Activated T-helper 1 cell treated with anti-CD3 and anti-CD28 coated beads, Interleukin-2, amount 50 U/mL, for 16 hours (primary cell): Measurements from ENCODE around the gene PRR16.

ENCODE experiments used
- DNase-seq, 2 donors: peaks; one replicate each; pipeline ENCODE4 v3.0.0-alpha.2; 2020; ENCODE audit warnings: low read depth in 1 of 2, low spot score in 1 of 2

The PRR16 gene

DNA sequence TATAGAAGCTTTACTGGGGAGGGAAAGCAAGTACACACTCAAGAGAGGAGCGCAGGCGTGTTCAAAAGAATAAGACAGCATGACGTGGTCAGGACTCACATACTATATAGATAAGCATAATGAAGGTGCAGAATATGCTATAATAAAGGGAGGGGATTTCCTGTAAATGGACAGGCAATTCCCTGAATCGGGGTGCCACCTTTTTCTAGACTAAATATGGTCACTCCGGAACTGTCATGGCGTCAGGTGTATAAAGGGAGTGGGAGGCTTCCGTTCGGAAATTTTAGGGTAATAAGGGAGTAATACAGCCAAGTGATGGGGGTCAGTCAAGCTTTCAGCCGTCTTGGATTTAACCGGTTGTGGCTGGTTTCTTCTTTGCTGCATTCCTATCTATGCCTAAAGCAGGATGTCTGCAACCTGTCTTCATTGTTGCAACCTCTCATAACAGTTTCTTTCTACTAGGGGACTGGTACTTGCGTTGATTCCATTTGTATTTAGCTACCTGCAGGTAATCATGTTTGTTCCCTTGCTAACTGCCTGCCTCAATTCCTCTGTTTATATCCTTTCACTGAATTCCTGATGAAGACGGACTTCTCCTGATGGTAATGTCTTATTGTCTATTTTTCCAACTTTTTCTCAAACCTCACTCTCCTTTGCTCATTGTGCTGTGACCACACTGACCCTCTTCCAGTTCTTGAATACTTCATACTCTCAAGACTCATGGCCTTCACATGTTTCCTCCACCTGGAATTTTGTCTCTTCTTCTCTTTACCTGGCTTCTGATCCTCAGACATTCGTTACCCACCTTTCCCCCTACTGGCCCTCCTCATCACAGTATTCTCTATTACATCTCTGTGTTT, 48.9 kb downstream of the PRR16 start:
- DNase-seq: no peak

DNA sequence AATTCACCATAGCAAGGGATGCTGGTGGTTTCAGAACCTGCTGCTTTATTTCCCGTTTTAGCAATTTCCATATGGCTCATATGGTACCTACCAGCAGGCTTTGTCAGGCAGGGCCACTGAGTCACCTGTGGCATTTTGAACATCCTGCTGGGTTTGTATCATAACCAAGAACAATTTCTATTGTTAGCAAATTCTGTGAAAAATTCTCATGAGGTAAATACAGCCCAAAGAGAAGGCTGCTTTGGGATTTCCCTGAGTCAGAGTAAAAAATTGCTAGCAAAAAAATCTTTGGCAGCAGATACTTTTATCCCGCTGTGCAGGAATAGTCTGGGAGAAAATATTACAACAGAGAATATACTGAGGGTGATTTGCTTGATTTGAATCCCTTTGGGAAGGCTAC, 52.7 kb downstream of the PRR16 start:
- DNase-seq: no peak

DNA sequence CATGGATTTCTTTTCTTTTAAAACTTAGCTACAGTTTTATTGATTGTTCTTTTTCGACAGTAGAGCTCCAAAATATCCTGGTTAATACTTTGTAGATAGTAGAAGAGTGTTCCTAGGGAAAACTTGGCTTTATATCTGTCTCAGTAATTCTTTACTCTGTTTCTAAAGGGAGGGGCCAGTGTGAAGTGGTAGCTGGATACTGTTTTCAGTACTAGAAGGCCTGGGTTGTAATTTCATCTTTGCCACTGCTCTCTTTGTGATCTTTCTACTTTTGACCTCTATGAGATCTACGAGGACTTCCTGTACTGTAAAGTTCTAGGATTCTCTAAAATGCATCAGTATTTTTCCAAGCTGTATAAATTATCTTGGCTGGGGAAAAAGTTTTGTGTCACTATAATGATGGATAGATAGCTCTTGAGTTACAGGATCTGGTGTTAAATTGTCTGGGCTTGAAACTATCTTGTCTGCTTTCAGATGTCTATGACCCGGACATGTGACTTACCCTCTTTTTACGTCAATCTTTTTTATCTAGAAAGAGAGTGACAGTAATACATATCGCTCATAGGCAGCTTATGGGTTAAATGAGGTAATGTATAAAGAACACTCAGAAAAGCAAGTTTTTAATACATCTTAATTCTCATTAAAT, 53.6 kb downstream of the PRR16 start:
- no peak for DNase-seq

DNA sequence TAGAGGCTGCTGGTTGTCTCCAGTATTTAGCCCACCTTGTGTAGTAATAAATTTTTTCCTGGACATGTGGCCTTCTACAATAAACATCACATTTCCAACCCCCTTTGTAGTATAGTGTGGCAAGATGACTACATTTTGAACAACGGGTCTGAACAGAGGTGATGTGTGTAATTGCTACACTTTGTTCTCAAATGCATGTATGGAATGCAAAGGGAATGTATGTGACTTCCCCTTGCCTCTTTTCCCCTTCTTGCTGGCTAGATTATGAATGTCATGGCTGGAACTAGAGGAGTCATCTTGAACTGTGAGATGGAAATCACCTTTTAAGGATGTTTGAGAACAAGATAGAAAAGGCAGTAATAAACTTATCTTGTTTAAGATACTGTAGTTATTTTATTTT, 54.5 kb downstream of the PRR16 start:
- no peak for DNase-seq

DNA sequence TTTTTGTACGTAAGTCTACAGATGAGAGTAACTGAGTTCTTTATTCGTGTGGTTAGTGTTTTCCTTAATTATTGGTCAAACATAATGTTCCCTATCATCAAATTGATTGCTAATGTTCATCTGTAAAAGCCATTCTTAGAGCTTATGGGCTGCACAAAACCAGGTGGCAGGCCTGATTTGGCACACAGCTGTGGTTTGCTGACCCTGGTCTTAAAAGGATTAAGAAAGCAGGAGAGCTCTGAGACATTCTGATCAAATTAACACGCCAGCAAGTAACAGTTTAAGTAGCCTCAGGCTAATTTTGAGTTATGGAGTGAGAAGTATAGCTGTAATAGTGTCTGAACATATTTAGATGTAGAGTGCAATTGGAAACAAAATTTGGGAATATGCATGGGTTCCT, 63.2 kb downstream of the PRR16 start:
- DNase-seq: no peak

DNA sequence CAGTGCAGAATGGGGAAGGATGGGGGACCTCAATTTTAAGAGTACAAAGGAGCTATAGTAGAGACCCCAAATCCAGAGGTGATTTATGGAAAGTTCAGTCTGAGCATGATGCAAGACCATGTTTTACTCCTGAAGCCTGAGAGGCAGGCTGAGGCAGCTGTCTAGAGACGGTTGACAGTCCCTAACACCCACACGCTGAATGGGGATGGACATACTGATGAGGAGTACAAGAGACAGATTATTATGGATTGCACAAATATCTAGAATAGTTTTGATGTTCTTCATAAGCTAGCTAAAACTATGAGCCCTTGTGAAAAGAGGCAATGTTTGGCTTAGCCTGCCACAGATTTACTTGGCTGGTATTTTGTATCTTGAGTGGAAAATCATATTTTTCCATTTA, 64.5 kb downstream of the PRR16 start:
- no peak for DNase-seq

DNA sequence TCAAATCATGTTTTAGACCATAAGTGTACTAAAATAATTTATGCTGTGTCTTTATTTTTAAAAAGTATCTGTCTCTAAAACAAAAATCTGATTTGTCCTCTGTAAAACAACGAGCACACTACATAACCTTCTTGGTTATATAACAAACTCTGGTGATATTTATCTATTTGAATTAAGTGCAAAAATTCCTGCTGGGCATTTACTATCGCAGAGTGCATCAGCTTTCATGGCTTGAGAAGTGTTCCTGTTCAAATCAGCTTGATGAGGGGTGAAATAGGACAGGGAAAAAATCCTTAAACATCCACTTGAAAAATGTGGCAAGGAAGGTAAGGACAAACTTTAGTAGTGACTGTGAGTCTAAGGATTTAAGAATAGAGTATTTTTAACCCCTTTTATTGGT, 65.3 kb downstream of the PRR16 start:
- DNase-seq: no peak

DNA sequence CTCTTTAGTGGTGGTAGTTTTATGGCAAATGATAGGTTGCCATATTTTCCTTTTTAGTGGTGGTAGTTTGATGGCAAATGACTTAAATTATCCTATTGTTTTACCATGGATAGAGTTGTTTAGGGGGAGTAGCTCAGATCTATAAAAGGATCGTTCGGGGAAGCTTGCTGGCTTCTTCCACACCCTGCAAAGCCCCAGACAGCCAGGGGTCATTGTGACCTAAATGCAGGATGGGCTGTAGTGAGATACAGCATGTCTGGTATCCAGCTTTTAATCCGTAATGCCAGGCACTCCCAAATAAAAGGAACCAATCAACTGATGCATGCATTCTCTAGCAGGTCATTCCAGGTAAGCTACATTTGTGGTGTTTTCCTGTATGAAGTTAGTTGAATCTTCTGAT, 67.1 kb downstream of the PRR16 start:
- no peak for DNase-seq

DNA sequence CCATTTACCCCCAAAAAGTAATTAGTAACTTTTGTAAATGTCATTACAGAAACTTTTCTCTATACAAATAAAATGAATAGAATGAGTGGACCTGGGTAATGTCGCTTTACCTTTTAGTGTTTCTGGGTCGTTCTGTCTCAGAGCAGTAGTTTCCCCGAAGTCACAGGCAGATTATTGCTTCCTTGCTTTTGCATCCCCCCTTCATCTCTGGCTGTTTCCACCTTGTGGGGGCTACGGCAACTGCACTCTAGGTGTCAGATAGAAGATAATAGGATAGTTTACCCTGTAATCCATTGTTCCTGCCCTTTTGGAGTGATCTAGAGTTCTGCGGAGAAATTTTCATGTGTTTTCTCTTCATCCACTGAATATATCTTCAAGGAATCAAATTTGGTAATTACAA, 68.7 kb downstream of the PRR16 start:
- DNase-seq: no peak

DNA sequence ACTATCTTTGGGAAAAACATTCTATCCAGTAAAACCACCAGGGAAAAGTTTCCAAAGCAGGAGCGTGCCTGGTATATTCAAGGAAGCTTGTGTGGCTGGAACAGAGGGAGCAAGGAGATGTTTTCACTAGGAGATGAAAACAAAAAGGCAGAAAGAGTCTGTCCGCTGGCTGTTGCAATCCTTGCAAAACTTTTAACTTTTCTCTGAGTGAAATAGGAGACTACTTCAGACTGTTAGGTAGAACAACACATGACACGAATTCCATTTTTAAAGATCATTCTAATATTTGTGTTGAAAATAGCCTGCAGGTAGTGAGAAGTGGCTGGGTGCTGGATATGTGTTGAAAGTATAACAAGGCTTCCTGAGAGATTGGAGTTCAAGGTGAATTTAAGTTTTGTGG, 69.5 kb downstream of the PRR16 start:
- DNase-seq: no peak

DNA sequence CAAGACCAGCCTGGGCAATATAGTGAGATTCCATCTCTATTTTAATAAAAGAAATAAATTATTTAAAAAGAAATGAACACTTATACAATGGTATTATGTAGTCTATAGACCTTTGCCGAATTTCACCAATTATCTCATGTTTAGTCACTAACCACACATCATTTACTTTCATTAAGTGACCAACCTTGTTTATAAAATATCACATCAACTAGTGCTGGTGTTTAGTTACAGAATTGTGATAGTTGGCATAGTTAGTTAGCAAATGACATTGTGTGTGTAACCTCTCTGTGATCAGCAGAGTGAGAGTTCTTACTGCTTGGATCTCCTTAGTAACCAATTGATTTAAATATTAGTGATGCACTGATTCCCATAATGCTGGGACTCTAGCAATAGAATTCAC, 71.8 kb downstream of the PRR16 start:
- DNase-seq: no peak

DNA sequence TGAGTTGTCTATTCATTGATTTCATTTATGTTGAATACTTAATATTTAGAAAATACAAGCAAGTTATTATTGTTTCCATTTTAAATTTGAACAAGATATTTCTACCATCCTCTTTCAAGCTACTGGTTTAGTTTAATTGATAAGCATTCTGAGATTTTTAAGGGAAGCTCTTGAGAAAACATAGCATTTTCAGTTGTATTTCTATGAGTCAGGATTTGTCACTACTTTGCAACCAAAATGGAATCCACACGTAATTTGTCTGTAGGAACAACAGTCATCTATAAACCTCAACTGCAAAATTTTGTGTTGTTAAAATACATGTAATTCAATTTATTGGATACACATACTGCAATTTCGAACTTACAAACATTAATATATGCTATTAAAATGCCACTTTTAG, 74.0 kb downstream of the PRR16 start:
- no peak for DNase-seq

DNA sequence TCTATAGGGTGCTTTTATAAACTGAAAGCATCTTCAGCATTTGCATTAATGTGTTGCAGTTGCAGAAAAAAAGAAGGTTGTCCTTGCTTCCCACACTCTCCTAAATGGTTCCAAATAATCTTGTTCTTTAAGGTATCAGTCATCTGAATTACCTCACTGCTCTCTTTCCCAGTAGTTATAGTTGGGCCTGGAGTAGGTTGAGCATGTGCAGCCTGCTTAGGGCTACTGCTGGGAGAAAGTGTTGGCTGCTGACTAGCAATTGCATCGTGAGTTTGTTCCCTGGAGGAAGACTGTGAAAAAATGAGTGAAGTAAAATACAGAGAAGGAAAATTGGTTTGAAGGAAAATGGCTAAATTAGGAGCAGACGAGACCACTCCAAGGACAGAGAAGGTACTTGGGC, 74.5 kb downstream of the PRR16 start:
- DNase-seq: no peak

DNA sequence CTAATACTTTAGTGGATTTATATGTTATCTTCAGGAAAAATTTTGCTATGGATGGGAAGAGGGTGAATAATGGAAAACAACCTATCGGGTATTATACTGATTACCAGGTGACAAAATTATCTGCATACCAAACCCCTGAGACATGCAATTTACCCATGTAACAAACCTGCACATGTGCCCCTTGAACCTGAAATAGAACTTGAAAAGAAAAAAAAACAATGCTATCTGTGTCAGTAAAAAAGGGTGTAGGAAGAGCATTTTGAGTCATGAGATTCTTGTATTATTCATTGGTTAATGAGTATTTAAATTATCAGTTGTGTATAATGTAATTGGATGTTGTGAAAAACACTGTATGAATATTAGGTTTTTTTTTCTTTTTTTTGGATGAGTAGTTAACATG, 75.4 kb downstream of the PRR16 start:
- no peak for DNase-seq

DNA sequence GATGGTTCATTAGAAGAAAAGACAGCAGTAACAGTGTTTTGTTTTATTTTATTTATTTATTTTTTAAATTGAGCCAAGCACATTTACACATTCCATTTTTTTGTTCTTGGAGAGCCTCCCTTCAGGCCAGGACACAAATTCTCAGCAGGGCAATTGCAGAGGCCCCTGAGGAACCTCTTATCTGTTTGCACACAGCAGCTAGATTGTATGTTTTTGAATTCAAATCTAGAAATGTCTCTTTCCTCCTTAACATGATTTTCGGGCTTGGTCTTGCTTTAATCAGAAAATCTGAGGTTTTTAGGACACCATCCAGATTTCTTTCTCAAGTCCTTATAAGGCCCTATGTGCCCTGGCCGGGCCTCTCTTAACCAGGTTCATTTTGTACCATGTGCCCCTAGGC, 76.0 kb downstream of the PRR16 start:
- DNase-seq: no peak

DNA sequence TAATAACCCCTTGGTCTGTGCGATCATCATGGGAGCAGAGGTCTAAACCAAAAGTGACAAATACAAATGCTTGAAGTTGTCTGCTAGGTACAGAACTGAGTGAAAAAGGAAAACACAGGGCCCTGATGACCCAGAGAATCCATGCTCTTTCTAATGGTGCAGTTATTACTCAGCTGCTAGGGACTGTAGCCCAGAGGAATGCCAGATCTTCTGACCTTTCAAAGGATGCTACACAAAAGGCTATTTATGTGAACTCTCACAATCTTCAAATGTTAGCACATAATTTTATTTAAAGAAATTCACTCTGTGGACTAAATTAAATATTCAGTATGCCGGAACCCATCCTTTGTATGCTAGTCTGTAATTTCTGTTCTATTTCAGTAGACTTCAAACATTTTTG, 79.9 kb downstream of the PRR16 start:
- no peak for DNase-seq

DNA sequence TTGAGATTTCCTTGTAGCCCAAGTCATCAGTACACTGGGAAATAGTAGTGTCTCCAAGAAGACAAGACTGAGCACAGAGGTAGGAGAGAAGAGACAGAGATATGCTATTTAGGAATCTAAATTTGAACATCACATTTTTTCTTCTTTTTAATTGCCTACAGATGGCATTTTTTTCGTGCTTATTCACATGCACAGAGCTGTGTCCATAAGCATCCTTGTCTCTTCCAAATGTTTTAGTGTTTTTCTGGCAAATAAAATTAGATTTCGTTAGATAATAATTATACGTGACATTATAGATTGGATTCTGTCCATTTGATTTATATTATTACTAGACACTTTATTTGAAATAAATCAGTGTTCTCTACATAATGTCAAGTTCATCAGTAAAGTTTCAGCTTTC, 80.9 kb downstream of the PRR16 start:
- no peak for DNase-seq

DNA sequence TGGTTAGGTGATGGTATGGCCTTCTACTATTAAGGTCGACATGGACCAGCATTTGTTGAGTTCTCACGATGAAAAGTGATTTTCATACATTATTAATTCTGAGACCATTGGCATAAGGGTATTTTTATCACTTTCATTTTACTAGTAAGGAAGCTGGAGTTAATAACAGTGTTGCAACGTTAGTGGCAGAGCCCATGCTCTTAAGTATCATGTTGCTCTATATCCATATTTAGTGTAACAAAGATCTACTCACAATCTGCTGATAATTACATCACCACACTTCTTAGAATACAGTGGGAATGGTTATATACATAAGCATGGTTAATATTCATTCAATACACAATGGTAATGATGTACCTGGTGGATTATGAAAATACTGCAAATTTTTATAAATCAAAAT, 81.9 kb downstream of the PRR16 start:
- DNase-seq: no peak

DNA sequence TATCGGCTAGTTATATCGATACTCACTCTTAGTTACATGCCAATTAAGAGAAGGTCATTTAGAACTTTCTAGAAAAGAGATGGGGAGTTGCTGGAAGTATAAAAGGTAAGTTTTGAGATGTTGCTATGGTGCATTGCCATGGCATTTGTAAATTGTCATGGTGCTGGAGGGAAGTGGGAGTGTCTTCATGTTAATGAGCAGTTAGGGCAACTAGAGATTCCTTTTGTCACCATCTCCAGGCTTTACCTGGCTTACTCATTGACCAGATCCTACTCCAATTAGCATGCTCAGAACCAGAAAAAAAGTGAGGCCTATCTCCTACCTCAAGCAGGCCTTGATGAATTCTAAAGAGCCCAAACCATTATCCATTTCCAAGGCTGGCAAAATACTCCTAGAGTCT, 82.8 kb downstream of the PRR16 start:
- DNase-seq: no peak

DNA sequence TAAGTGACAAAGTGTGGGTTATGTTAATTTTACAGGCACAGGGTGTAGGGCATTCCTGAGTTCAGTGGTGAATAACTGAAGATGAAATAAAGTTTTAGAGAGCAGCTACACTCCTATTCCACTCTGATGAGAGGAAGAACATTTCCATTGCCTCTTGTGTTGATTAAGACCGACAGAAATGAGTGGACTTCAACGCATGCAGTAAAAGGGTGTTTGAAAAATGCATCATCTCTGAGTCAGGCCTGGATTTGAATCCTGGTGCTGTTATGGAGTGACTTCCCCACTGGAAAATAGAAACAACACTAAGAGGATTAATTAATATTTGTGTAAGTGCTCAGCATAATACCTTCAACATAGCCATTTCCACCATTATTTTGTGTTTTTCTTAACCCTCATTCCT, 86.3 kb downstream of the PRR16 start:
- DNase-seq: no peak

DNA sequence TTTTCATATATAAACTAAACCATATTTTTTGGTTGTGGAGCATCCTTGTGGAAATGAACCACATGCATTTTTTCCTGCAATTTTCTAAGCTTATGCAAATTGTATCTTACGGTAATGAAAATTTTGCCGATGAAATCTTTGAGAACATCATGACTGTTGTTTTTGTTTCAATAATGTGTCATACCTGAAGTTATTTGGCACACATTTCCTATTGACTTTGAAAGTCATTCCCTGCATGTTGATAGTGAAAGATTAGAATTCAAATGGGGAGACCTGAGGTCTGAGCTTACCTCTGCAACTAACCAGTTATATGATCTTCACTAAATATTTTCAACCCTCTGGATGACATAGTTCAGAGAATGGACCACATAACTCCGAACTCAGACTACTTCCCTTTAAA, 88.5 kb downstream of the PRR16 start:
- DNase-seq: no peak

DNA sequence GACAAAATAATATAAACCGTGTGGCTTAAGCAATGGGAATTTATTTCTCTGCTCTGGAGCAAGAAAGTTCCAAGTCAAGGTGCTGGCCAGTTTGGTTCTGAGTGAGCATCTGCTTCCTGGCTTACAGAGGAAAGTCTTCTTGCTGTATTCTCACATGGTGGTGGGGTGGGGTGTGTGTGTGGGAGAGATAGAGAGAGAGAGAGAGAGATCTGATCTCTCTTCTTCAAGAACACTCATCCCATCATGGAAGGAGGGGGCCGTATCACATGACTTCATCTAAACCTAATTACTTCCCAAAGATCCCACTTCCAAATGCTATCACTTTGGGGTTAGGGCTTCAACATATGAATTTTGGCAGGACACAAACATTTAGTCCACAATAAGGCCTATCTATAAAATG, 91.2 kb downstream of the PRR16 start:
- no peak for DNase-seq

DNA sequence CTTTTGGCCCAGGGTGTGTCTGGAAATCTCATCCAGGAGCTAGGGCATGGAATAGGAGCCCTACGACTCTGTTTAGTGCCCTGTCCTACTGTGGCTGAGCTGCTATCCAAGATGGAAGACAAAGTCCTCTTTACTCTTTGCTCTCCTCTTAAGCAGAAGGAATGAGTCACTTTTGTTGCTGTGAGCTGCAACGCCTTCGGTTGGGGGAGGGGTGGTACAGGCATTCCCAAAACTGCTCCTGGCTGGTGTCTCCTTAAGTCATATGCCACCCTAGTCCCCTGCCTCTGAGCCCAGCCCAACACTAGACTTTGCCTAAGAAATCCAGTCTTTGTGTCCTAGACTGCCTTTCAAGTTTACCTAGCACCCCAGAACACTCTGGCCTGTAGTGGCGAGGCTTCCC, 99.9 kb downstream of the PRR16 start:
- no peak for DNase-seq
